WERI-Rb-1 (cell line): Measurements from ENCODE around the gene SCOC.

ENCODE experiments used
- DNase-seq: peaks from one replicate; pipeline ENCODE4 v3.0.0-alpha.2; 2020
- H3K27ac ChIP-seq: fragments of 250-450 bp; sonication (Bioruptor Pico); 2 replicates; pipeline ENCODE4 v1.5.1; 2020; ENCODE audit warnings: mild to moderate bottlenecking, moderate library complexity
- H3K27me3 ChIP-seq: fragments of 250-450 bp; sonication (Bioruptor Pico); 2 replicates; pipeline ENCODE4 v1.5.1; 2021; ENCODE audit warnings: mild to moderate bottlenecking, low read depth, moderate library complexity; ENCODE audit not compliant: insufficient read depth, severe bottlenecking
- H3K36me3 ChIP-seq: fragments of 250-450 bp; sonication (Bioruptor Pico); 2 replicates; pipeline ENCODE4 v1.5.1; 2020; ENCODE audit warnings: mild to moderate bottlenecking, moderate library complexity
- H3K4me3 ChIP-seq: 2 replicates; pipeline ENCODE4 v1.5.1; 2011; ENCODE audit warnings: low read depth, mild to moderate bottlenecking, control low read depth, low read length
- H3K9me3 ChIP-seq: fragments of 250-450 bp; sonication (Bioruptor Pico); 2 replicates; pipeline ENCODE4 v1.5.1; 2021; ENCODE audit warnings: mild to moderate bottlenecking, moderate library complexity; ENCODE audit not compliant: severe bottlenecking
- TF ChIP-seq, protein P1 (sequence below): IDR thresholded peaks from 2 replicates; pipeline ENCODE4 v1.5.1; 2011; ENCODE audit warnings: low read depth, mild to moderate bottlenecking, control low read depth, inconsistent platforms, low read length

The SCOC gene

DNA sequence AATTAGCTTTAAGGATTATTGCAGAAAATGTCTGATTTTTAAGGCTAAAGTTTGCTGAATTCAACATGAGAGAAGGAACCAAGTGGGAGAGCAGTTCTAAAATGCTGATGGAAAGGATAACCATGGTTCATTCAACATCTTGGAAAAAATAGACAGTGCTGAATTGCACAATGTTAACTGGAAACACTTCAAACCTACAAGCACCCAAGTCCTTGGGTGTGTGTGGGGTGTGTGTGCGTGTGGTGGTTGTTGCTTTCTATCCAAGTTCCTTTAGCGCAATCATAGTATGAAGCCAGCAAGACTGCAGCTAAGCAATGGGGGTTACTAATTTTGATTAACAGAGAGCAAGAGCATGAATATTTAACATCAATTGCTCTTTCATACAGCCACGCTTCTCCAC, 29.3 kb upstream of the SCOC start:
- TF ChIP-seq, protein P1, sequence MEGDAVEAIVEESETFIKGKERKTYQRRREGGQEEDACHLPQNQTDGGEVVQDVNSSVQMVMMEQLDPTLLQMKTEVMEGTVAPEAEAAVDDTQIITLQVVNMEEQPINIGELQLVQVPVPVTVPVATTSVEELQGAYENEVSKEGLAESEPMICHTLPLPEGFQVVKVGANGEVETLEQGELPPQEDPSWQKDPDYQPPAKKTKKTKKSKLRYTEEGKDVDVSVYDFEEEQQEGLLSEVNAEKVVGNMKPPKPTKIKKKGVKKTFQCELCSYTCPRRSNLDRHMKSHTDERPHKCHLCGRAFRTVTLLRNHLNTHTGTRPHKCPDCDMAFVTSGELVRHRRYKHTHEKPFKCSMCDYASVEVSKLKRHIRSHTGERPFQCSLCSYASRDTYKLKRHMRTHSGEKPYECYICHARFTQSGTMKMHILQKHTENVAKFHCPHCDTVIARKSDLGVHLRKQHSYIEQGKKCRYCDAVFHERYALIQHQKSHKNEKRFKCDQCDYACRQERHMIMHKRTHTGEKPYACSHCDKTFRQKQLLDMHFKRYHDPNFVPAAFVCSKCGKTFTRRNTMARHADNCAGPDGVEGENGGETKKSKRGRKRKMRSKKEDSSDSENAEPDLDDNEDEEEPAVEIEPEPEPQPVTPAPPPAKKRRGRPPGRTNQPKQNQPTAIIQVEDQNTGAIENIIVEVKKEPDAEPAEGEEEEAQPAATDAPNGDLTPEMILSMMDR = no peak
- Histone ChIP-seq H3K27ac (no peak overlapping the region), H3K9me3 (no peaks in the 10 kb centered on the region), H3K27me3 (no peaks in the 10 kb centered on the region), H3K36me3 (no peaks in the 10 kb centered on the region), H3K4me3 (no peak overlapping the region)
- no peak for DNase-seq

DNA sequence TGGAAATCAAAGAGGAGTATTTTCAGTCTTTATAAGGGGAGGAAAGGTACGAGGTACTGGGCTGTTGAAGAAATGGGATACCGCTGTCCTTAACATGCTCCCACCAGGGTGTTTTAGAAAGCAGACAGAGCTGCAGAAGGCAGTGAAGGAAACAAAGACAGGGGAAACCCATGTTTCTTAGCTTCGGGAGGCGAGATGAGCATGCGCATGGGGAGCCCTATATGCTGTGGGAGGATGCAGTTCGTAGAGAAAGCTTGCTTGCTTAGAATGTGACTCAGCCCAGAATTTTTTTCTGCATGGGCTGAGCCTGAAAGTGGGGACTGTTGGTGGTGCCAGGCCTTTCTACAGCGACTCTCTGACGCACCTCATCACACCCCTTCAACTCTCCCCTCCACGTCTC, 28.8 kb upstream of the SCOC start:
- no peak overlapping the region for H3K4me3 ChIP-seq
- DNase-seq = no peak
- TF ChIP-seq, protein P1 = no peak
- H3K36me3 ChIP-seq = no peaks in the 10 kb centered on the region
- H3K27ac ChIP-seq = no peak overlapping the region
- H3K27me3 ChIP-seq = no peaks in the 10 kb centered on the region
- H3K9me3 ChIP-seq = no peaks in the 10 kb centered on the region

DNA sequence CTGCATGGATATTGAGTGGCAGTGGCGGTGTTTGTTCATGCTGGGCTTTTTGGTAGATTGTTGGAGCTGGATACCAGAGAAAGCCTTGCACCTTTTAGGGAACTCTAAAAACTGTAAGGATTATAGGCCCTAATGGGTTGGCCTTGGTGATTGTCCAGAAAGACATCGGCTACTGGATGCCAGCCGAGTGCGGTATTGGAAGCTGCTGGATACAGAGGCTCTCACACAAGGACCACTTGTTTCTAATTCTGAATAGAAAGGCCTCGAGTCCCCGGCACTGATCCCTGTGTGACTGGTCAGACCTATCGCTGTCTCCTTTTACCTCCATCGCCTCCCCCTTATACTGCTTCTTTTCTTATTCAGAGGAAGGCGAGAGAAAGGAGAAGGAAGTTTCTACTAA, 27.3 kb upstream of the SCOC start:
- Histone ChIP-seq H3K36me3 (no peaks in the 10 kb centered on the region), H3K4me3 (no peak overlapping the region), H3K27ac (no peak overlapping the region), H3K9me3 (no peaks in the 10 kb centered on the region), H3K27me3 (no peaks in the 10 kb centered on the region)
- TF ChIP-seq, protein P1 = no peak
- DNase-seq = no peak

DNA sequence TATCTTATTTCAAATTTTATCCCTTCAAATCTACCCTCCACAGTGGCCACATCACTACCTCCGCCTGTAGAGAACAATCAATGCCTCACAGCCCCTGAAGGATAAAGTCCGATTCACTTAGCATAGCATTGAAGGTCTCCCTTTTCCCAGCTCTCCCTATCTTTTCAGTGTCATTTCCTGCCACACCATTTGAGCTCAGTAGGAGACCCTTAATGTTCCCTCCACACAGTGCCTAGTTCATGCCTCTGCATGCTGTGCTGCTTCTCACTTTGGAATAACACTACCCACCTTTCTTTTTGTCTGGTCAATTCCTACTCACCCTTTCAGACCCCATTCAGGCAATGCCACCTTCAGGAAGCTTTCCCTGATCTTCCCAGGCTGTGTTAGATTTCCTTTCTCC, 23.6 kb upstream of the SCOC start:
- TF ChIP-seq, protein P1 = no peak
- DNase-seq = no peak
- H3K27ac ChIP-seq = no peak overlapping the region
- H3K4me3 ChIP-seq = no peak overlapping the region
- no peaks in the 10 kb centered on the region for H3K36me3 ChIP-seq
- no peaks in the 10 kb centered on the region for H3K27me3 ChIP-seq
- H3K9me3 ChIP-seq = no peaks in the 10 kb centered on the region

DNA sequence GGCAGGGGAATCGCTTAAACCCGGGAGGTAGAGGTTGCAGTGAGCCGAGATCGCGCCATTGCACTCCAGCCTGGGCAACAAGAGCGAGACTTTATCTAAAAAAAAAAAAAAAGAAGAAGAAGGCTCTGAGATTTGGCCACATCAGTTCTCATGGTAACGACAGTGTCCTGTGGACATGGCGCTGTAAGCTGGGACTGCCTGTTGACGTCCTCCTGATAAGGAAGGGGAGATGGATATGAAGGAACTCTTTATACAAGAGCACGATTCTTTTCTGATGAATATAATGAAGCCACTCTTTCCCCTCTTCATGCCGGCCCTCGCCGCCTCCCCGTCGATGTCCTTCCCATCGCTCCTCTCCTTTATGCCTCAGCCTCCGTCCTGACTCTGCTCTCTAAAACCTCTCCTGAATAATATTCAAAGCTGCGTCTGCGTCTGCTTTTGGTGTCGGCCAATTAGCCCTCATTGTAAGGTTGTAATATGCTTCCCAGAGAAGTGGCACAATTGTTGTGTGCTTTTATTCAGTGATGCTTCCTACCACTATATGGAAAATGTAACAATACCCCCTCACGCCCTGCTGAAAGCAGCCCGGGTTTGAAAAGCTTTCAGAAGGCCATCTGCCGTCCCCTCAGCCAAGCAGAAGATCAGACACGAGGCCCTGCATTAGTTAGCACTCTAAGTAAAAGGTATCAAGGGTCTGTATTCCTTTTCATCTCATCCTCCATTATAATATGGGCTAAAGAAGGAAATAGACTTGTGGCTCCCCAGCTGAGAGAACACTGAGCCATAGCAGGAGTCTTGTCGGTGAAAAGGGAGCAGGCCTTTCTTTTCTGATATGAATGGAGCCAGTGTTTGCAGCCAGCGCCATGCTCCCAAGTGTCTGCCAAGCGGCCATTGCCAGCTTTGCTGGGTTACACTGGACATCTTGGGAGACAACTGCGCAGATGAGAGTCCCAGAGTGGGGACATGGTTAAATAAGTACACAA, 22.1 kb upstream of the SCOC start:
- Histone ChIP-seq H3K36me3 (no peaks in the 10 kb centered on the region), H3K9me3 (no peaks in the 10 kb centered on the region), H3K4me3 (no peak overlapping the region), H3K27ac (peak overlapping the region; percentile 46), H3K27me3 (no peaks in the 10 kb centered on the region)
- peak; percentile 49 for DNase-seq
- TF ChIP-seq, protein P1 = no peak
